Heart left ventricle (tissue), 13 donors: ENCODE data around the gene SLC26A8.

Source experiments
- POLR2A ChIP-seq, 2 donors: fragments of 450-650 bp; IDR thresholded peaks; one replicate each; pipeline ENCODE4 v1.6.1; 2017; ENCODE audit warnings: antibody characterized with exemption in 2 of 2, mild to moderate bottlenecking in 2 of 2, moderate library complexity in 2 of 2
- TF ChIP-seq, protein P1 (sequence below), 12 donors: fragments of 200-600 bp; sonication (generic) in 4 of 12; IDR thresholded peaks; one replicate each; pipeline versions ENCODE4 v1.5.0 to v1.8.0; 2018 to 2022; ENCODE audit warnings: antibody characterized with exemption in 12 of 12, mild to moderate bottlenecking in 5 of 12
- donor health status: ischemic (EF 13 %, LVEDD 7.1; RV severe dilation, severe dysfunction).
- donor health status: DM: no; HTN: yes; CAD: no.
- donor health status: DM: no; HTN: no; CAD: no.
- donor health status: ischemic (EF 25% LVEDD 6.9; RV normal size, moderate dysfunction).
- donor health status: ischemic (EF 25% LVEDD 5.7; RV mildly dilated, moderate dysfunction).
- donor health status: ischemic (EF 35%, LVEDD 5.7; RV mildly dilated, moderate dysfunction).
- donor health status: nonischemic (EF 11% LVEDD 7.7; RV severe dilation, severe dysfunction).
- donor health status: DM: yes; HTN: yes; CAD: no.
- donor health status: PGD.
- donor health status: ischemic (EF 29% LVEDD 5.4; RV normal size, mild dysfunction).
- donor health status: nonischemic (EF 23%, LVEDD 6.1; RV moderate dilation, normal function).

DNA sequence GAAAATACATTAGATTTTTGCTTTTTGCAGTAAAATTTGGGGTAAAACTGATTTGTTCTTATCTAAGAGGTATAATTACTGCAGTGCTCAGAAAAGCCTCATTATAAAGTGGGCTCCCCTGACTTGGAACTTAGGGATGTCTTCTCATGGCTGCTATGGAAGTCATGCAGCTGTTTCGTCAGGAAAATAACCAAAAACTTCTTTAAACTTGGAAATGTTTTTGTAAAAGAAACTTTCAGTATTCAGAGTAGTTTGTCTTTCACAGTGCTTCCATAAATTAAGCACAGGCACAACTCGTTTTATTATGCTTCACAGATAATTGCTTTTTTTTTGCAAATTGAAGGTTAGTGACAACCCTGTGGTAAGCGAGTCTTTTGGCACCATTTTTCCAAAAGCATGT is 10.0 kb upstream of the SLC26A8 start:
- TF ChIP-seq, protein P1, sequence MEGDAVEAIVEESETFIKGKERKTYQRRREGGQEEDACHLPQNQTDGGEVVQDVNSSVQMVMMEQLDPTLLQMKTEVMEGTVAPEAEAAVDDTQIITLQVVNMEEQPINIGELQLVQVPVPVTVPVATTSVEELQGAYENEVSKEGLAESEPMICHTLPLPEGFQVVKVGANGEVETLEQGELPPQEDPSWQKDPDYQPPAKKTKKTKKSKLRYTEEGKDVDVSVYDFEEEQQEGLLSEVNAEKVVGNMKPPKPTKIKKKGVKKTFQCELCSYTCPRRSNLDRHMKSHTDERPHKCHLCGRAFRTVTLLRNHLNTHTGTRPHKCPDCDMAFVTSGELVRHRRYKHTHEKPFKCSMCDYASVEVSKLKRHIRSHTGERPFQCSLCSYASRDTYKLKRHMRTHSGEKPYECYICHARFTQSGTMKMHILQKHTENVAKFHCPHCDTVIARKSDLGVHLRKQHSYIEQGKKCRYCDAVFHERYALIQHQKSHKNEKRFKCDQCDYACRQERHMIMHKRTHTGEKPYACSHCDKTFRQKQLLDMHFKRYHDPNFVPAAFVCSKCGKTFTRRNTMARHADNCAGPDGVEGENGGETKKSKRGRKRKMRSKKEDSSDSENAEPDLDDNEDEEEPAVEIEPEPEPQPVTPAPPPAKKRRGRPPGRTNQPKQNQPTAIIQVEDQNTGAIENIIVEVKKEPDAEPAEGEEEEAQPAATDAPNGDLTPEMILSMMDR (IDR thresholded peaks at IDR 0.05): no peak
- TF ChIP-seq POLR2A (IDR thresholded peaks at IDR 0.05): no peak
